A549 (cell line): ENCODE measurements around the gene DAGLB. TPM values are rescaled to one million over a fixed set of nuclear protein-coding genes. Genes with fewer than 3 reads are reported as not detected.
A peak's percentile ranks its signal among the peaks of the same experiment; 100 is the strongest.
"Not testable (repeated sequence)": the region's sequence is repeated elsewhere in the genome, so short reads cannot be mapped to it uniquely, and the experiment has no call there.

Source experiments
- ATAC-seq, 2 experiments: fragments of 200-7000 bp in 1 of 2; fragments of >200 bp in 1 of 2; cut with Nextera tagmentation in 1 of 2; cut with Tn5 transposase in 1 of 2; 3 replicates each; pipeline versions ENCODE4 v1.8.0 to v1.9.1; 2018 to 2020; ENCODE audit warnings: mild to moderate bottlenecking in 1 of 2, moderate library complexity in 1 of 2
- CTCF ChIA-PET: fragments of 300-600 bp; sonication (Branson Sonifier 250); formaldehyde crosslinking; extraction: SDS; loops from one replicate; lab custom pipeline; 2021; ENCODE audit warnings: antibody characterized with exemption, inconsistent platforms; lab: Yijun Ruan, JAX
- POLR2A ChIA-PET: fragments of 350-600 bp; formaldehyde crosslinking; extraction: SDS; loops from one replicate; lab custom pipeline; 2021; ENCODE audit warnings: antibody characterized with exemption, inconsistent platforms; lab: Yijun Ruan, JAX
- DNase-seq, 2 experiments: peaks; one replicate each; pipeline versions ENCODE4 v3.0.0 to v3.0.0-alpha.2; 2011 to 2016; ENCODE audit warnings: low read depth in 1 of 2, low spot score in 1 of 2
- FAIRE-seq: peaks from 2 replicates; lab custom pipeline; 2011; peaks lifted over from hg19 to GRCh38; lab: Jason Lieb, UNC
- H3K27ac ChIP-seq, 2 experiments: fragments of >200 bp; sonication (Bioruptor Twin); formaldehyde crosslinking; 3 replicates each; pipeline ENCODE4 v1.5.1; 2016 to 2017
- H3K4me1 ChIP-seq: fragments of >200 bp; sonication (Bioruptor Twin); formaldehyde crosslinking; 3 replicates; pipeline ENCODE4 v1.6.1; 2016
- H3K4me2 ChIP-seq: fragments of >200 bp; sonication (Bioruptor Twin); formaldehyde crosslinking; 3 replicates; pipeline ENCODE4 v1.6.1; 2016
- H3K4me3 ChIP-seq: fragments of >200 bp; sonication (Bioruptor Twin); formaldehyde crosslinking; 3 replicates; pipeline ENCODE4 v1.5.1; 2016
- H3K9me3 ChIP-seq: fragments of >200 bp; sonication (Bioruptor Twin); formaldehyde crosslinking; 3 replicates; pipeline ENCODE4 v1.6.1; 2016
- CBX2 ChIP-seq: fragments of 200-600 bp; sonication (generic); IDR thresholded peaks from 2 replicates; pipeline ENCODE4 v1.6.1; 2016; ENCODE audit warnings: low read depth, mild to moderate bottlenecking, borderline replicate concordance
- CBX8 ChIP-seq: fragments of 200-600 bp; sonication (generic); IDR thresholded peaks from 2 replicates; pipeline ENCODE4 v1.6.1; 2016
- CEBPB ChIP-seq, 2 experiments: fragments of >200 bp in 1 of 2; sonication (Bioruptor Twin) in 1 of 2; formaldehyde crosslinking in 1 of 2; IDR thresholded peaks; 2 replicates each; pipeline ENCODE4 v1.6.1; 2012 to 2016
- CHD2 ChIP-seq: fragments of 150-350 bp; IDR thresholded peaks from 2 replicates; pipeline ENCODE4 v1.6.1; 2014; ENCODE audit warnings: low read length; ENCODE audit not compliant: partially characterized antibody
- EHF ChIP-seq: fragments of 250-450 bp; sonication (Bioruptor Pico); IDR thresholded peaks from 2 replicates; pipeline ENCODE4 v1.5.0; 2020; ENCODE audit warnings: mild to moderate bottlenecking
- FOXS1 ChIP-seq: fragments of 250-450 bp; sonication (Bioruptor Pico); IDR thresholded peaks from 2 replicates; pipeline ENCODE4 v1.5.0; 2020; ENCODE audit warnings: mild to moderate bottlenecking, moderate library complexity
- GATA3 ChIP-seq: IDR thresholded peaks from 2 replicates; pipeline ENCODE4 v1.6.1; 2012; ENCODE audit warnings: borderline replicate concordance
- HOXB5 ChIP-seq: fragments of 250-450 bp; sonication (Bioruptor Pico); IDR thresholded peaks from 2 replicates; pipeline ENCODE4 v1.5.0; 2020; ENCODE audit warnings: mild to moderate bottlenecking, moderate library complexity
- JUNB ChIP-seq: fragments of >200 bp; sonication (Bioruptor Twin); formaldehyde crosslinking; IDR thresholded peaks from 2 replicates; pipeline ENCODE4 v1.6.1; 2016
- KDM1A ChIP-seq: fragments of 200-600 bp; sonication (generic); IDR thresholded peaks from 2 replicates; pipeline ENCODE4 v1.6.1; 2016; ENCODE audit warnings: low read depth, mild to moderate bottlenecking
- MYC ChIP-seq: IDR thresholded peaks from 2 replicates; pipeline ENCODE4 v1.6.1; 2012; ENCODE audit warnings: mild to moderate bottlenecking, inconsistent platforms, low read length, improper control_type of control experiment, borderline replicate concordance
- NPAS2 ChIP-seq: fragments of 250-450 bp; sonication (Bioruptor Pico); IDR thresholded peaks from 2 replicates; pipeline ENCODE4 v1.8.0; 2022; ENCODE audit warnings: mild to moderate bottlenecking, moderate library complexity, borderline replicate concordance
- POLR2AphosphoS2 ChIP-seq: conservative IDR thresholded peaks from 2 replicates; pipeline ENCODE4 v1.6.1; 2012; ENCODE audit warnings: low read length, improper control_type of control experiment, inconsistent platforms
- REST ChIP-seq: fragments of 200-600 bp; sonication (generic); IDR thresholded peaks from 2 replicates; pipeline ENCODE4 v1.6.1; 2016; ENCODE audit warnings: antibody characterized with exemption, mild to moderate bottlenecking, moderate library complexity
- ZNF302 ChIP-seq: fragments of 250-450 bp; sonication (Bioruptor Pico); IDR thresholded peaks from 2 replicates; pipeline ENCODE4 v1.9.0; 2021; ENCODE audit warnings: inconsistent platforms, mild to moderate bottlenecking, moderate library complexity
- WGBS: methylation state at CpG from one replicate; pipeline ENCODE4 v1.1.6; 2017; ENCODE audit errors: missing lambda C conversion rate; 5-methylcytosine and 5-hydroxymethylcytosine counted together
- polyA plus RNA-seq, 4 experiments: library from polyadenylated mRNA; depleted of rRNA in 3 of 4; stranded (reverse); fragments of >200 nt; fragmentation: RNase III in 1 of 4; extraction: RNeasy Plus Mini Kit Qiagen cat#74134 plus additional on column Dnase treatment in 1 of 4; gene quantifications; 2 replicates in 3 of 4; 3 replicates in 1 of 4; pipeline ENCODE4 v1.2.3, GENCODE V29; 2011 to 2017
- TF ChIP-seq, protein P1 (sequence below): IDR thresholded peaks from 2 replicates; pipeline ENCODE4 v1.6.1; 2012; ENCODE audit warnings: low read depth, borderline replicate concordance
- TF ChIP-seq, protein P2 (sequence below): fragments of >200 bp; sonication (Bioruptor Twin); formaldehyde crosslinking; IDR thresholded peaks from 3 replicates; pipeline ENCODE4 v1.5.1; 2016
- TF ChIP-seq, protein P3 (sequence below): fragments of 250-450 bp; sonication (Bioruptor Pico); IDR thresholded peaks from 2 replicates; pipeline ENCODE4 v1.5.0; 2021; ENCODE audit warnings: mild to moderate bottlenecking, moderate library complexity, borderline replicate concordance
- TF ChIP-seq, protein P4 (sequence below): fragments of 250-450 bp; sonication (Bioruptor Pico); IDR thresholded peaks from 2 replicates; pipeline ENCODE4 v1.5.0; 2020; ENCODE audit warnings: low read depth, mild to moderate bottlenecking, moderate library complexity

DAGLB gene
- polyA plus RNA-seq, 2 of the 4 experiments (the other 2 are of a cell fraction): 14.5 to 19.7 TPM

- Histone ChIP-seq H3K9me3 (no peaks in the 10 kb centered on the region), H3K4me1 (0 out of 3 replicates have a peak, but pooled peaks cover 3% of the 10 kb centered on the region), H3K4me2 (no peak overlapping the region), H3K27ac (no peak overlapping the region), H3K4me3 (no peak overlapping the region)
- peak; percentile 63 to 65; a peak in 3 of 6 replicates for ATAC-seq
- 90% methylated on average over 3 of the region's 3 CpGs for WGBS
- no peak for DNase-seq
- ChIA-PET CTCF (interaction anchor here (0.7 to 2.3 kb wide), 5 partner anchors 9 to 41 kb away, joined by 3 to 6 read pairs (median 4); no protein-coding TSS in a partner anchor), POLR2A (interaction anchor here (0.6 to 1.0 kb wide), 2 partner anchors 28 to 1791 kb away, joined by 3 to 5 read pairs; partner anchors contain the start of gene DAGLB)
- no peak for FAIRE-seq
- TF ChIP-seq CBX8 (no peak), CHD2 (no peak), POLR2AphosphoS2 (no peak)
Observed at GRCh38 chr7:6475433-6476186, 27.9 kb upstream of the DAGLB start.

GRCh38 chr7:6465862-6466261 is 18.1 kb upstream of the DAGLB start:
- no peak for FAIRE-seq
- Histone ChIP-seq H3K9me3 (peaks cover 18% of the 10 kb centered on the region), H3K27ac (no peak overlapping the region), H3K4me3 (no peak overlapping the region), H3K4me1 (no peaks in the 10 kb centered on the region), H3K4me2 (no peak overlapping the region)
- ChIA-PET CTCF (interaction anchor here (2.0 to 2.6 kb wide), 2 partner anchors 11 to 12 kb away, joined by 6 to 7 read pairs; no protein-coding TSS in a partner anchor), POLR2A (no interaction called here)
- TF ChIP-seq MYC (no peak), CEBPB (IDR thresholded peaks at IDR 0.05) (no peak), NPAS2 (CRISPR knock-in tag) (no peak), CBX2 (no peak), KDM1A (no peak), EHF (no peak), REST (no peak), ZNF302 (no peak), HOXB5 (CRISPR knock-in tag) (no peak), FOXS1 (no peak), JUNB (no peak), GATA3 (no peak)
- TF ChIP-seq, protein P1, sequence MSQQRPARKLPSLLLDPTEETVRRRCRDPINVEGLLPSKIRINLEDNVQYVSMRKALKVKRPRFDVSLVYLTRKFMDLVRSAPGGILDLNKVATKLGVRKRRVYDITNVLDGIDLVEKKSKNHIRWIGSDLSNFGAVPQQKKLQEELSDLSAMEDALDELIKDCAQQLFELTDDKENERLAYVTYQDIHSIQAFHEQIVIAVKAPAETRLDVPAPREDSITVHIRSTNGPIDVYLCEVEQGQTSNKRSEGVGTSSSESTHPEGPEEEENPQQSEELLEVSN: no peak
- TF ChIP-seq, protein P2, sequence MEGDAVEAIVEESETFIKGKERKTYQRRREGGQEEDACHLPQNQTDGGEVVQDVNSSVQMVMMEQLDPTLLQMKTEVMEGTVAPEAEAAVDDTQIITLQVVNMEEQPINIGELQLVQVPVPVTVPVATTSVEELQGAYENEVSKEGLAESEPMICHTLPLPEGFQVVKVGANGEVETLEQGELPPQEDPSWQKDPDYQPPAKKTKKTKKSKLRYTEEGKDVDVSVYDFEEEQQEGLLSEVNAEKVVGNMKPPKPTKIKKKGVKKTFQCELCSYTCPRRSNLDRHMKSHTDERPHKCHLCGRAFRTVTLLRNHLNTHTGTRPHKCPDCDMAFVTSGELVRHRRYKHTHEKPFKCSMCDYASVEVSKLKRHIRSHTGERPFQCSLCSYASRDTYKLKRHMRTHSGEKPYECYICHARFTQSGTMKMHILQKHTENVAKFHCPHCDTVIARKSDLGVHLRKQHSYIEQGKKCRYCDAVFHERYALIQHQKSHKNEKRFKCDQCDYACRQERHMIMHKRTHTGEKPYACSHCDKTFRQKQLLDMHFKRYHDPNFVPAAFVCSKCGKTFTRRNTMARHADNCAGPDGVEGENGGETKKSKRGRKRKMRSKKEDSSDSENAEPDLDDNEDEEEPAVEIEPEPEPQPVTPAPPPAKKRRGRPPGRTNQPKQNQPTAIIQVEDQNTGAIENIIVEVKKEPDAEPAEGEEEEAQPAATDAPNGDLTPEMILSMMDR: no peak
- TF ChIP-seq, protein P3, sequence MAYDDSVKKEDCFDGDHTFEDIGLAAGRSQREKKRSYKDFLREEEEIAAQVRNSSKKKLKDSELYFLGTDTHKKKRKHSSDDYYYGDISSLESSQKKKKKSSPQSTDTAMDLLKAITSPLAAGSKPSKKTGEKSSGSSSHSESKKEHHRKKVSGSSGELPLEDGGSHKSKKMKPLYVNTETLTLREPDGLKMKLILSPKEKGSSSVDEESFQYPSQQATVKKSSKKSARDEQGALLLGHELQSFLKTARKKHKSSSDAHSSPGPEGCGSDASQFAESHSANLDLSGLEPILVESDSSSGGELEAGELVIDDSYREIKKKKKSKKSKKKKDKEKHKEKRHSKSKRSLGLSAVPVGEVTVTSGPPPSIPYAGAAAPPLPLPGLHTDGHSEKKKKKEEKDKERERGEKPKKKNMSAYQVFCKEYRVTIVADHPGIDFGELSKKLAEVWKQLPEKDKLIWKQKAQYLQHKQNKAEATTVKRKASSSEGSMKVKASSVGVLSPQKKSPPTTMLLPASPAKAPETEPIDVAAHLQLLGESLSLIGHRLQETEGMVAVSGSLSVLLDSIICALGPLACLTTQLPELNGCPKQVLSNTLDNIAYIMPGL (CRISPR knock-in tag): no peak
- TF ChIP-seq, protein P4, sequence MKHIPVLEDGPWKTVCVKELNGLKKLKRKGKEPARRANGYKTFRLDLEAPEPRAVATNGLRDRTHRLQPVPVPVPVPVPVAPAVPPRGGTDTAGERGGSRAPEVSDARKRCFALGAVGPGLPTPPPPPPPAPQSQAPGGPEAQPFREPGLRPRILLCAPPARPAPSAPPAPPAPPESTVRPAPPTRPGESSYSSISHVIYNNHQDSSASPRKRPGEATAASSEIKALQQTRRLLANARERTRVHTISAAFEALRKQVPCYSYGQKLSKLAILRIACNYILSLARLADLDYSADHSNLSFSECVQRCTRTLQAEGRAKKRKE: no peak
- 93% methylated on average over 8 of the region's 8 CpGs for WGBS
- DNase-seq: no peak
- no peak for ATAC-seq

GRCh38 chr7:6463609-6464008 is 15.9 kb upstream of the DAGLB start:
- WGBS: 65% methylated on average over 5 of the region's 5 CpGs

More at GRCh38 chr7:6463609-6464008, 15.9 kb upstream of the DAGLB start:
- not testable (repeated sequence) for DNase-seq, H3K4me2 ChIP-seq, ATAC-seq, H3K4me1 ChIP-seq, H3K4me3 ChIP-seq, FAIRE-seq, H3K27ac ChIP-seq
- POLR2A ChIA-PET: interaction anchor here (0.5 kb wide), 1 partner anchor 16 kb away, joined by 5 read pairs; the partner anchor contains the start of gene DAGLB
- H3K9me3 ChIP-seq: peaks cover 18% of the 10 kb centered on the region
- CTCF ChIA-PET: interaction anchor here (0.8 to 1.2 kb wide), 4 partner anchors 8 to 27 kb away, joined by 3 to 4 read pairs (median 4); partner anchors contain the start of gene DAGLB
